ENCODE results near the gene DGKH. TPM values are rescaled to one million over a fixed set of nuclear protein-coding genes. Genes with fewer than 3 reads are reported as not detected.

DGKH gene
- total RNA-seq, 2 experiments from 2014 or later: 6.0 TPM

DNA sequence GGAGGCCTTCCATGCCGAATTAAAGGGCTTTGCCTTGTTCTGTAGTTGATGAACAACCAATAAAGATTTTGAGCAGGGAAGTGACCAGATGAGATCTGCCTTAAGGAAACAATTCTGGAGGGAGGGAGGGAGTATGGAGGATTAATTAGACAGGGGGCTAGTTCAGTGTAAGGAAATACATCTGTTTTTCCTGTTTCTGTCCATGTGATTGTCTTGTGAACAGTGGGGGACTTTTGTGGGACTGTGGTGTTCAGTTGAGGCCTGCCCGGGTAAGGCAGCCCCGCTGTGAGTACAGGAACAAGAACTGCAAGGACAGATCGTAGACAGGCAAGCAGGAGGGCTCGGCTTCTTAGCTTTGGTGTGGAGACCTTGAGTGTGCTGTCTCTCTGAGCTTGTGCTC lies 59.0 kb downstream of the DGKH start:
- Mint-ChIP-seq H3K36me3 (ENCODE audit: low read depth) (no peaks in the 10 kb centered on the region), H3K4me1 (ENCODE audit: low read depth) (peaks cover 7% of the 10 kb centered on the region), H3K27me3 (no peaks in the 10 kb centered on the region), H3K4me3 (no peak overlapping the region), H3K27ac (no peak overlapping the region), H3K9me3 (no peaks in the 10 kb centered on the region)
- intact Hi-C loops (cut with DNase I, micrococcal nuclease): loop anchor here in 1 of 2 experiments (5.0 kb wide), 1 partner anchor 1030 kb away; no protein-coding TSS in a partner anchor
- ChIA-PET CTCF (no interaction called here), POLR2A (no interaction called here)
- H3K36me3 ChIP-seq (ENCODE audit: insufficient read depth, low read length): no peaks in the 10 kb centered on the region
- no peak for DNase-seq
- ATAC-seq (ENCODE audit: poor library complexity): no peak
- H3K4me1 ChIP-seq (ENCODE audit: insufficient read depth, low read length): no peaks in the 10 kb centered on the region
- no peak overlapping the region for H3K27ac ChIP-seq (ENCODE audit: low read depth in 1 of 2, low read length in 2 of 2)
- H3K9me3 ChIP-seq (ENCODE audit: control insufficient read depth in 1 of 2, insufficient read depth in 1 of 2, low read length in 2 of 2): no peaks in the 10 kb centered on the region
- no peak overlapping the region for H3K4me3 ChIP-seq (ENCODE audit: low read length)
- TF ChIP-seq, protein P1, sequence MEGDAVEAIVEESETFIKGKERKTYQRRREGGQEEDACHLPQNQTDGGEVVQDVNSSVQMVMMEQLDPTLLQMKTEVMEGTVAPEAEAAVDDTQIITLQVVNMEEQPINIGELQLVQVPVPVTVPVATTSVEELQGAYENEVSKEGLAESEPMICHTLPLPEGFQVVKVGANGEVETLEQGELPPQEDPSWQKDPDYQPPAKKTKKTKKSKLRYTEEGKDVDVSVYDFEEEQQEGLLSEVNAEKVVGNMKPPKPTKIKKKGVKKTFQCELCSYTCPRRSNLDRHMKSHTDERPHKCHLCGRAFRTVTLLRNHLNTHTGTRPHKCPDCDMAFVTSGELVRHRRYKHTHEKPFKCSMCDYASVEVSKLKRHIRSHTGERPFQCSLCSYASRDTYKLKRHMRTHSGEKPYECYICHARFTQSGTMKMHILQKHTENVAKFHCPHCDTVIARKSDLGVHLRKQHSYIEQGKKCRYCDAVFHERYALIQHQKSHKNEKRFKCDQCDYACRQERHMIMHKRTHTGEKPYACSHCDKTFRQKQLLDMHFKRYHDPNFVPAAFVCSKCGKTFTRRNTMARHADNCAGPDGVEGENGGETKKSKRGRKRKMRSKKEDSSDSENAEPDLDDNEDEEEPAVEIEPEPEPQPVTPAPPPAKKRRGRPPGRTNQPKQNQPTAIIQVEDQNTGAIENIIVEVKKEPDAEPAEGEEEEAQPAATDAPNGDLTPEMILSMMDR (IDR thresholded peaks at IDR 0.05): no peak
- H3K27me3 ChIP-seq (ENCODE audit: control insufficient read depth in 1 of 2, insufficient read depth in 2 of 2, low read length in 2 of 2): no peaks in the 10 kb centered on the region

DNA sequence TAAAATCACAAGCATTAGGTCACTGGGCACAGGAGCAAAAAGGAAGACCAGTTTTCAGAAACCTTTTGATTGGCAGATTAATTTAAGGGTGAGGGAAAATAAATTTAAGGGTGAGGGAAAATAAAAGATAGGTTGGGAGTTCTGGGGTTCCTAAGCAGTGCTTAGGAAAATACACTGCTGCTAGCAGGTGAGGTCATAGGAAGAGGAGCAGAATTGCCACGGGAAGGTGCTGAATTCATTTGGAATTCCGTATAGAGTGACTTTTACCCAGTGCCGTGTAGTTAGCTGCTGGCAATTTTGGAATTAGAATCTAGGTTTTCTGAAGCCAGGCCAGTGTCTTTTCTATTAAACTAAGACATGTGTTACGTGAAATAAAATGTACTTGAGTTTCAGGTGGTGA lies 59.8 kb downstream of the DGKH start:
- no peaks in the 10 kb centered on the region for H3K9me3 Mint-ChIP-seq
- H3K27ac Mint-ChIP-seq: no peak overlapping the region
- POLR2A ChIA-PET: no interaction called here
- H3K4me3 Mint-ChIP-seq: no peak overlapping the region
- TF ChIP-seq, protein P1 (IDR thresholded peaks at IDR 0.05): no peak
- Histone ChIP-seq H3K27ac (ENCODE audit: low read depth in 1 of 2, low read length in 2 of 2) (no peak overlapping the region), H3K9me3 (ENCODE audit: control insufficient read depth in 1 of 2, insufficient read depth in 1 of 2, low read length in 2 of 2) (no peaks in the 10 kb centered on the region), H3K4me1 (ENCODE audit: insufficient read depth, low read length) (no peaks in the 10 kb centered on the region), H3K27me3 (ENCODE audit: control insufficient read depth in 1 of 2, insufficient read depth in 2 of 2, low read length in 2 of 2) (no peaks in the 10 kb centered on the region), H3K4me3 (ENCODE audit: low read length) (no peak overlapping the region), H3K36me3 (ENCODE audit: insufficient read depth, low read length) (no peaks in the 10 kb centered on the region)
- no peak for ATAC-seq (ENCODE audit: poor library complexity)
- CTCF ChIA-PET: no interaction called here
- no peaks in the 10 kb centered on the region for H3K36me3 Mint-ChIP-seq (ENCODE audit: low read depth)
- intact Hi-C loops (cut with DNase I, micrococcal nuclease): loop anchor here in 1 of 2 experiments (5.0 kb wide), 1 partner anchor 1031 kb away; no protein-coding TSS in a partner anchor
- H3K27me3 Mint-ChIP-seq: no peaks in the 10 kb centered on the region
- peaks cover 7% of the 10 kb centered on the region for H3K4me1 Mint-ChIP-seq (ENCODE audit: low read depth)
- no peak for DNase-seq

DNA sequence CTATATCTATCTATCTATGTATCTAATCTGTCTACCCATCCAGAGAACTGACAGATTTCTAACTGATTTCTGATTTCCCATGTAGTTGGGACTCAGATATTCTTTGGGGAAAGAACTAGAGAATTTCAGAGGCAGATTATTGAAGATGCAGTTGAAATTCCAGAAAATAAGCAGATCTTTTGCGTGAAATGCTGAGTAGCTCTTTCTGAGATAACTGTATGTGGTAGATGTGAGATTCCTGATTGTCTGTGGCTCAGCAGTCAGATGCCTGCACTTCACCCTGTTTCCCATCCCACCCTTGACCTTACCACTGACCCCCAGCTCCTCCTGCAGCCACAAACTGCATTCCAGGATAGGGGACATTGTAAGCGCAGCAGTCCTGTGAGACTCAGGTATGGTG lies 61.5 kb downstream of the DGKH start:
- no peak overlapping the region for H3K4me3 ChIP-seq (ENCODE audit: low read length)
- H3K36me3 Mint-ChIP-seq (ENCODE audit: low read depth): no peaks in the 10 kb centered on the region
- intact Hi-C loops (cut with DNase I, micrococcal nuclease): loop anchor here (1.0 to 10.0 kb wide), 9 partner anchors 205 to 1035 kb away; no protein-coding TSS in a partner anchor
- ChIA-PET POLR2A (no interaction called here), CTCF (interaction anchor here (1.0 to 1.8 kb wide), 2 partner anchors 205 to 442 kb away, joined by 4 to 6 read pairs; no protein-coding TSS in a partner anchor)
- TF ChIP-seq, protein P1 (IDR thresholded peaks at IDR 0.05): no peak
- H3K27ac ChIP-seq (ENCODE audit: low read depth in 1 of 2, low read length in 2 of 2): no peak overlapping the region
- no peaks in the 10 kb centered on the region for H3K4me1 ChIP-seq (ENCODE audit: insufficient read depth, low read length)
- no peak for DNase-seq
- H3K9me3 ChIP-seq (ENCODE audit: control insufficient read depth in 1 of 2, insufficient read depth in 1 of 2, low read length in 2 of 2): no peaks in the 10 kb centered on the region
- no peak for ATAC-seq (ENCODE audit: poor library complexity)
- no peaks in the 10 kb centered on the region for H3K27me3 ChIP-seq (ENCODE audit: control insufficient read depth in 1 of 2, insufficient read depth in 2 of 2, low read length in 2 of 2)
- H3K4me1 Mint-ChIP-seq (ENCODE audit: low read depth): peaks cover 7% of the 10 kb centered on the region
- no peak overlapping the region for H3K4me3 Mint-ChIP-seq
- H3K27ac Mint-ChIP-seq: no peak overlapping the region
- no peaks in the 10 kb centered on the region for H3K9me3 Mint-ChIP-seq
- H3K36me3 ChIP-seq (ENCODE audit: insufficient read depth, low read length): no peaks in the 10 kb centered on the region
- H3K27me3 Mint-ChIP-seq: no peaks in the 10 kb centered on the region
